Activated CD8-positive, alpha-beta memory T cell treated with anti-CD3 and anti-CD28 coated beads, Interleukin-2, amount 50 U/mL, for 48 hours (primary cell): Measurements from ENCODE around the gene KRTAP10-2.
A peak's percentile ranks its signal among the peaks of the same experiment; 100 is the strongest.

ENCODE experiments used
- DNase-seq: peaks from one replicate; pipeline ENCODE4 v3.0.0-alpha.2; 2020

The KRTAP10-2 gene

GRCh38 chr21:44537930-44538911 lies 13.1 kb downstream of the KRTAP10-2 start:
- peak; percentile 33 for DNase-seq

GRCh38 chr21:44535963-44536362 lies 15.3 kb downstream of the KRTAP10-2 start:
- DNase-seq, result no peak

DNA sequence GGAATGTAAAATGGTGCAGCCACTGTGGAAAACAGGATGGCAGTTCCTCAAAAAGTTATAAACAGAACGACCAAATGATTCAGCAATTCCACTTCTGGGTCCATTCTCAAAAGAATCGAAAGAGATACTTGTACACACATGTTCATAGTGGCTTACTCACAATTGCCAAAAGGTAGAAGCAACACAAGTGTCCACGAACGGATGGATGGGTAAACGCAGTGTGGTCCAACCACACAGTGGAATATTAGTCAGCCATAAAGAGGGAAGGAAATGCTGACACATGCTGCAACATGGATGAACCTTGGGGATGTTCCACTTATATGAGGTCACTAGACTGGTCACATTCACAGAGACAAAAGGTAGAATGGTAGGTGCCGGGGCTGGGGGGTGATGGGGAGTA lies 16.6 kb downstream of the KRTAP10-2 start:
- no peak for DNase-seq

- DNase-seq, result no peak
Observed at GRCh38 chr21:44533891-44534627, 17.2 kb downstream of the KRTAP10-2 start.

DNA sequence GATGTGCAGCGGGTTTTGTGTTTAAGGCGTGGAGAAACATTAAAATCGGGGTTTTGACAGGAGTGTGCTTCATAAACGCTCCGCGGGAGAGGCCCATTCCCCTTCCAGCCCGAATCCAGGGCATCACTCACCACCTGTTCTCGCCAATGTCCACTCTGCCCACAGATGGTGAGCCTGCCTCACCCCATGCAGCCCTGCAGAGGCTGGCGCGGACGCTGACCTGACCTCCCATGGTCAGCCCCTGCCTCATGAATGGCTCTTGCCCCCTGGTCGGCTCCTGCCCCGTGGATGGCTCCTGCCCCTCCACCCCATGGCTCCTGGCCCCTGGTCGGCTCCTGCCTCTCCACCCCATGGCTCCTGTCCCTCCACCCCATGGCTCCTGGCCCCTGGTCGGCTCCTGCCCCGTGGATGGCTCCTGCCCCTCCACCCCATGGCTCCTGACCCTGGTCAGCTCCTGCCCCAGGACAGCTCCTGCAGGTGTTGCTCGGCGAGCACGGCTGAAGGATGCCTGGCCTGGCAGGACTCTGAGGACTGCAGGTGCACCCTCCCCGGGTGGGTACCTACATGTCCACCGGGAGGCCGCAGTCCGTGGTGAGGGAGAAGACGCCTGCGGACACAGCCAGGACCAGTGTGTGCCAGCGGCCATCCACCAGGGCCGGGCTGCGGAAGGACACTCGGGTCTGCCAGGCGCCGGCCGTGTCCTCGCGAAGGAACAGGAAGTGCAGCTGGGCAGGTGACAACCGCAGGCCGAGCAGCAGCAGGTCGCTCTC lies 18.0 kb downstream of the KRTAP10-2 start:
- no peak for DNase-seq

- no peak for DNase-seq
Observed at GRCh38 chr21:44532712-44533111, 18.6 kb downstream of the KRTAP10-2 start.

- no peak for DNase-seq
Observed at GRCh38 chr21:44531606-44532564, 19.4 kb downstream of the KRTAP10-2 start.

GRCh38 chr21:44530903-44531605 lies 20.3 kb downstream of the KRTAP10-2 start:
- no peak for DNase-seq

DNA sequence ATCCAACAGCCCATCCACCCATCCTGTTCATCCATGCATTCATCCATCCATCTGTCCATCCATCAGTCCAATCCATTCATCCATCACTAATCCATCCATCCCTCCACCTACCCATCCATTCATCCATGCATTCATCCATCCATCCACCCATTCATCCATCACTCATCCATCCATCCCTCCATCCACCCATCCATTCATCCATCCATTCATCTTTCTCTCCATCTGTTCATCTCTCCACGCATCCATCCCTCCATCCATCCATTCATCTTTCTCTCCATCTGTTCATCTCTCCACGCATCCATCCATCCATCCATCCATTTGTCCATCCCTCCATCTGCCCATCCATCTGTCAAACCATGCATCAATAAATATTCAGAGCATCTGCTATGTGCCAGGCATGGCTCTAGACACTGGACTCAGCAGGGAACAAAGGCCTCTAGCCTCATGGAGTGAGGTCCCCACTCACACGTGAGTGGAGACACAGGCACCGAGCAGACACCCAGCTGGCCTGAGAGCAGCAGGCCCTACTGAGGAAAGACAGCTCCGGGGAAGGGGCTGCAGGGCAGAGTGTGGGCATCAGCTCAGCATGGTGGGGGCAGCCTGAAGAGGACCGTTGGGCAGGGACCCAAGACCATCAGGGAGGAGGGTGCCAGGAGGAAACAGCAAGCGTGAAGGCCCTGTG lies 20.9 kb downstream of the KRTAP10-2 start:
- no peak for DNase-seq

DNA sequence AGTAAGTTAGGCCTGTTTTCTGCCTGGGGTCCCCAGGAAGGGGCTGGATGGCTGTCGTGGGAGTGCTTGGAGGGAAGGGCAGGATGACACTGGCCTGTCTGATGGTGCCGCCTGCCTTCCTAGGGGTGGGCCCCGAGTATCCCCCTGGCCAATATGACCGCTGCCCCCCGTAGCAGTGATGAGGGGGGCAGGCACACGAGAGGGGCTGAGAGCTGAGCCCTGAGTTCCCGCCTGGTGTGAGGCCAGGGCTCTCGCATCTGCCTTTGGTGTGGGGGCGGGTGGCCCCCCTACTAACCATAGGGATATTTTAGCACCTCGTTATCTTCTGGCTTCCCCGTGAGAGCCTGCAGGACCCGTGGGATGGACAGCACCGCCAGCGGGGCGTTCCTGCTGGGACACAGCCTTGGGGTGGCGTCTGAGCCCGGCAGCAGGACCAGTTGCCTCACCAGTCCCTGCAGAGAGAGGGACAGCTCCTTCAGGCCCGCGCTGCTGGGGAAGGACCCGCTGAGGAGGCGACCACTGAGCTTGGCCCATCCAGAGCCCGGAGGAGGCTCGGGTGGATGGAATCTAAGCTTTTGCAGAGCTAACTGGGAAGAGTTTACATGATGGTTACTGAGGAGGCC lies 21.7 kb downstream of the KRTAP10-2 start:
- DNase-seq, result no peak

GRCh38 chr21:44529011-44529421 lies 22.3 kb downstream of the KRTAP10-2 start:
- DNase-seq, result no peak

DNA sequence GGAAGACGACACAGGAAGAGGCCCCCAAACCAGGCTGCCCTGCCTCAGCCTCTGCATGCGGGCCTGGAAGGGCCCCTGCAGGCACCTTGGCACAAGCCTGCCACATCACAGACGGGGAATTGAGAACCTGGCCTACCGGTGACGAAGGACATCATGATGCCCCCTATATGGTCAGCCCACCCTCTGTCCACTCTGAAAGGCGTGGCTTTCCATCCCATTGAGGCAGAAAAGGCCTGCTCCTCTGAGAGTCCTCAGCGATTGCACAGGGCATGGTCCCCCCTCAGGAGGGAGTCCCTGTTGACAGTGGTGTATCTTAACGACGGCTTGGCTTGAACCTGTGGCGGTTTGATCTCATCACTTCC lies 22.7 kb downstream of the KRTAP10-2 start:
- no peak for DNase-seq

DNA sequence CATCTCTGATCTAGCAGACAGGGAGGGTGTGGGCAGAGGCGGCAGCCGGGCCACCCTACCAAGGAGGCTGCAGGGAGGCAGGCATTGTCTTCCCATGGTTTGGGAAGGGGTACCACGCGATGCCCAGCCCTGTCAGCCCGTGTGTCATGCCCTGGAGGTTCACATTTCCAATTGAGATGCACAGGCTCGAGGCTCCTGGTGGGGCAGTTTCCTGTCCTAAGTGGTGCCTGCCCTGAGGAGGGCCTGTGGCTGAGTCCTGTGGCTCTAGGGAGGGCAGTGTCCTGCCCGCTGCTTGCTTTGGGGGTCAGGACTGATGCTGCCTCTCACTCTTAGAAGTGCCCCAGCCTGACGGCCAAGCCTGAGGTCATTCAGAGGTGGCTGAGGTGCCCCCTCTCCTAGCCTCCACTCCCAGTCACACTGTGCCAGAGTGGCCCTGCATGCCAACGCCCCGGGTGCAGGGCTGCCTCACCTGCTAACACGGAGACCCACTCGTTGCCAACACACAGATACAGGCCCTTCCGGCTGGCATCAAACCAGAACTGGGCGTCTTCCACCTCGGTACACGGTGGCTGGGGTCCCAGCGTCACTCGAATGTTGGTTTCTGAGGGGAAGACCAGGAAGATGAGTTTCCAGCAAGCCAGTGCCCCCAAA lies 23.2 kb downstream of the KRTAP10-2 start:
- no peak for DNase-seq

GRCh38 chr21:44527156-44527982 lies 23.9 kb downstream of the KRTAP10-2 start:
- no peak for DNase-seq

- no peak for DNase-seq
Observed at GRCh38 chr21:44526096-44526997, 25.0 kb downstream of the KRTAP10-2 start.

GRCh38 chr21:44525391-44526095 lies 25.8 kb downstream of the KRTAP10-2 start:
- DNase-seq, result no peak
